H7 (cell line): ENCODE data around the gene MUC5B. TPM values are rescaled to one million over a fixed set of nuclear protein-coding genes. Genes with fewer than 3 reads are reported as not detected.
"Not testable (repeated sequence)": the region's sequence is repeated elsewhere in the genome, so short reads cannot be mapped to it uniquely, and the experiment has no call there.

ENCODE experiments used
- DNase-seq: peaks from one replicate; pipeline ENCODE4 v3.0.0; 2012
- H3K27me3 ChIP-seq: 2 replicates; pipeline ENCODE4 v1.6.0; 2011; ENCODE audit warnings: mild to moderate bottlenecking, low read length; ENCODE audit not compliant: control insufficient read depth, insufficient read depth
- H3K36me3 ChIP-seq: replicated peaks from 2 replicates; pipeline ENCODE4 v1.5.1; 2011; ENCODE audit warnings: low read length; ENCODE audit not compliant: control insufficient read depth, insufficient read depth
- H3K4me3 ChIP-seq: 2 replicates; pipeline ENCODE4 v1.5.1; 2011; ENCODE audit warnings: low read depth, mild to moderate bottlenecking, control low read depth, low read length, moderate library complexity; ENCODE audit not compliant: insufficient read depth
- total RNA-seq: library from RNA; depleted of rRNA; stranded (reverse); fragments of >200 nt; shearing (Covaris generic); gene quantifications from 2 replicates; pipeline ENCODE4 v1.2.3, GENCODE V29; 2014

MUC5B gene
- total RNA-seq, 1 experiment from 2014 or later = under 0.01 TPM

DNA sequence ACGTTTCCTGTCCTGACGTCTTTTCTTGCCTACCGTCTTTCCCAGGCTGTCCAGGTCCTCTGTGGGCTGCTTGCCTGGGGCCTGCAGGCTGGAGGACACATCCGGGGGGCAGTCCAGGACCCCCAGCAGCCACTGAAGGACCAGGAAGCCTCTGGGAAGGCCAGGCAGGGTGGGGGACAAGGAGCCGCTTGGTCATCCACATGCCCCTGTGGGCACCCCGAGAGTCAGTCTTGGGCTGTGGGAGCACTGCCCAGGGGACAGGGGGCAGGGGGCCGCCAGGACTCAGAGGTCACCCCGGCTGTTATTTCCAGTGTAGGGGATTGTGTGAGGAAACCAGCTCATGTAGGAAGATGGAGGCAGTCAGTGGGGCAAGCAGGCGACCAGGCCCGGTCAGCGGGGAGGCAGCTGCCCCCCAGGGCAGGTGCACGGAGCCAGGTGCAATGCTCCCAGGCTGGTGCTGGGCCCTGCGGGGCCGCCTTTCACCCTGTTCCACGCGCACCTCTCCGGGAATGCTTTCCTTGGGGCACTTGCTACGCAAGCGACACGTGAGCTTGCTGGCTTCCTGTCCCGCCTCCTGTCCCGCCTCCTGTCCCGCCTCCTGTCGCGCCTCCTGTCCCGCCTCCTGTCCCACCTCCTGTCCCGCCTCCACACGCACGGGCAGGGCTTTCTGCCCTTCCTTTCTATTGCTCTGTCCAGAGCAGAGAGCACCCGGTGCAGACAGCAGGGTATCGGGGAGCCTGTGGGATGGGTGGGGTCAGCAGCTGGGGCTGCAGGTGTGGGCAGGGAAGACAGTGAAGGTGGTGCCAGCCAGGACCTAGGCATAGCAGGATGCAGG lies 39.5 kb downstream of the MUC5B start:
- no peaks in the 10 kb centered on the region for H3K27me3 ChIP-seq
- DNase-seq = peak; percentile 96
- peak overlapping the region; percentile 48 for H3K4me3 ChIP-seq
- H3K36me3 ChIP-seq = no peaks in the 10 kb centered on the region

DNA sequence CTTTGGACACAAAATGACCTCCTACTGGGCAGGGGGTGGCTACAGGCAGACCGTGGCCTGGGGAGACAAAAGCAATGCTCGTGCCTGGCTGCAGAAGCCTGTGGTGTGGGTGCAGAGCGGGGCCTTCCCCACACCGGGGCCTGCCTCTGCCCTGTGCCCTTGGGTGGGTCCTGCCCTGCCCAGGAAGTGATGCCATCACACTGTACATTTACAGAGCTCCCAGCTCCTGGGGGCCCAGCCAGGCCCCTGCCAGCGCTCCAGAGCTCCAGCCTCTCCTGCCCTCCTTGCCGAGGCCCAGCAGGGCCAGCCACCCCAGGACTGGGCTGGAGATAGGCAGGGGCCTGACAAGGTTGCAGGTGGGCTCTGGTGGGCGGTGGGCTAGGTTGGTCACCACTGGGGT lies 40.1 kb downstream of the MUC5B start:
- H3K27me3 ChIP-seq = no peaks in the 10 kb centered on the region
- no peak overlapping the region for H3K4me3 ChIP-seq
- DNase-seq = no peak
- no peaks in the 10 kb centered on the region for H3K36me3 ChIP-seq

DNA sequence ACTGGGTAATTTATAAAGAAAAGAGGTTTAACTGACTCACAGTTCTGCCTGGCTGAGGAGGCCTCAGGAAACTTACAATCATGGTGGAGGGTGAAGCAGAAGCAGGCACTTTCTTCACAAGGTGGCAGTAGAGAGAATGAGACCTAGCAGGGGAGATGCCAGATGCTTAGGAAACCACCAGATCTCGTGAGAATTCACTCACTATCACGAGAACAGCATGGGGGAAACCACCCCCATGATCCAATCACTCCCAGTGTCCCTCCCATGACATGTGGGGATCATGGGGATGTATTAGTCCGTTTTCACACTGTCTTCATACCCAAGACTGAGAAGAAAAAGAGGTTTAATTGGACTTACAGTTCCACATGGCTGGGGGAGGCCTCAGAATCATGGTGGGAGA lies 41.6 kb downstream of the MUC5B start:
- H3K4me3 ChIP-seq, H3K36me3 ChIP-seq, DNase-seq, H3K27me3 ChIP-seq: not testable (repeated sequence)

DNA sequence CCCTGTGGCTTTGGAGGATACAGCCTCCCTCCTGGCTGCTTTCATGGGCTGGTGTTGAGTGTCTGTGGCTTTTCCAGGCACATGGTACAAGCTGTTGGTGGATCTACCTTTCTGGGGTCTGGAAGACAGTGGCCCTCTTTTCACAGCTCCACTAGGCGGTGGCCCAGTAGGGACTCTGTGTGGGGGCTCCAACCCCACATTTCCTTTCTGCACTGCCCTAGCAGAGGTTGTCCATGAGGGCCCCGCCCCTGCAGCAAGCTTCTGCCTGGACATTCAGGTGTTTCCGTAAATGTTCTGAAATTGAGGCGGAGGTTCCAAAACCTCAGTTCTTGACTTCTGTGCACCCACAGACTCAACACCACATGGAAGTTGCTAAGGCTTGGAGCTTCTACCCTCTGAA lies 42.6 kb downstream of the MUC5B start:
- H3K27me3 ChIP-seq, H3K36me3 ChIP-seq, DNase-seq, H3K4me3 ChIP-seq: not testable (repeated sequence)

DNA sequence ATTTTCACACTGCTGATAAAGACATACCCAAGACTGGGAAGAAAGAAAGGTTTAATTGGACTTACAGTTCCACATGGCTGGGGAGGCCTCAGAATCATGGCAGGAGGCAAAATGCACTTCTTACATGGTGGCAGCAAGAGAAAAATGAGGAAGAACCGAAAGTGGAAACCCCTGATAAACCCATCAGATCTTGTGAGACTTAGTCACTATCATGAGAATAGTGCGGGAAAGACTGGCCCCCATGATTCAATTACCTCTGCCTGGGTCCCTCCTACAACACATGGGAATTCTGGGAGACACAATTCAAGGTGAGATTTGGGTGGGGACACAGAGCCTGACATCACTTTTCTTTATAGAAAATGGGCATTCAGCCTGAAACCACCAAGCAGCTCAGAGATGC lies 44.1 kb downstream of the MUC5B start:
- H3K4me3 ChIP-seq, H3K27me3 ChIP-seq, H3K36me3 ChIP-seq, DNase-seq: not testable (repeated sequence)

DNA sequence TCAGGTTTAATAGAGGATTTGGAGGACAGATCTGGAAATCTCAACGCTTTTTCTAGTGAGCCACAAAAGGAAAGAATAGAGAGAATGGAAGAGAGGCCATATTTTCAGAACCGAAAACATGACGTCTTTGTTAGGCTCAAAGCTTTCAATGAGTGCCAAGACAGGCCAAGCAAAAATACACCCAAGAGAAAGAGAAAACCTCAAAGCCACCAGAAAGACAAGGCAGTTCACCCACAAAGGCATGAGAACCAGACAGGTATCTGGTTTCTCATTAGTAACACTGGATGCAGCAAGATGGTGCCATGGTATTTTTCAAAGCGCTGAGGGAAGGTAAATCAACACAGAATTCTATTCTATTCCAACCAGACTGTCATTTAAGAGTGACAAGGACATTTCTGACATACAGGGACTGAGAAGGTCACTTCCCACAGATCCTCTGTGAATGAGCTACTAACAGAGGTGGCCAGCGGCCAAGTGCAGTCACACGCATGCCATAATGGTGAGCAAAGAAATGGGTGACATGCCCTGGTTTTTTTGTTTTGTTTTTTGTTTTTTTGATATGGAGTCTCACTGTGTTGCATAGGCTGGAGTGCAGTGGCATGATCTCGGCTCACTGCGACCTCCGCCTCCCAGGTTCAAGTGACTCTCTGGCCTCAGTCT lies 44.7 kb downstream of the MUC5B start:
- no peak for DNase-seq
- H3K36me3 ChIP-seq = no peaks in the 10 kb centered on the region
- H3K4me3 ChIP-seq = no peak overlapping the region
- no peaks in the 10 kb centered on the region for H3K27me3 ChIP-seq

DNA sequence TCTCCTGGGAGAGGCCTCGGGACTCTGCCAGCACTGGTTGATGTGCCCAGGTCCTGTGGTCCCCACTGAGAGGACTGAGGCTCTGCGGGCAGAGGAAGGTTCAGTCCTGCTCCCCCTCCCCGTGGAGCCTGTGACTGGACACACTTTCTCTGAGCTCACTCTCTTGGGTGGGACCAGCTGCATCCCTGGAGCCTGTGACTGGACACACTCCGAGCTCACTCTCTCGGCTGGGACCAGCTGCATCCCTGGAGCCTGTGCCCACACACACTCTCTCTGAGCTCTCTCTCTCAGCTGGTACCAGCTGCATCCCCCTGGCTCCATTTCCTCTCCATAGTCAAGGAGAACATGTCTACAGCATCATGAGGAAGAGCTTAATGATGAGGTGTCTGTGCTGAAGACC lies 47.1 kb downstream of the MUC5B start:
- no peak for DNase-seq
- no peak overlapping the region for H3K4me3 ChIP-seq
- no peaks in the 10 kb centered on the region for H3K36me3 ChIP-seq
- H3K27me3 ChIP-seq = no peaks in the 10 kb centered on the region

DNA sequence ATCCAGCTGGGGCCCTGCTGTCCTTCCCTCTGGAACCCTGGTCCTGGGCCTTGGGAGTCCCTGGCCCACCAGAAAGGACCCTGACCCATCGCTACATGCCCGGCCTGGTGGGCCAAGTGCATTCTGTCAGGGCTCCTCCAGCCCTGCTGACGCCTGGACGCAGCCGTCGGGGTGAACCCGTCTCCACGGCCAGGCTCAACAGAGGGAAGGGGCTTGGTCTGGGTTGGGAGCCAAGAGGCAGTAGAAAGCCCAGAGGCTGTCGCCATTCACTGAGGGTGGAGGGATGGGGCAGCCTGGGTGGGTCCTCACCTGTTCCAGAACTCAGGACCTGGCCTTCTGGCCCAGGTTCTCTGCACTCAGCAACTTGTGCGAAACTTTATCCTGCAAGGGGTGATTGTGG lies 47.6 kb downstream of the MUC5B start:
- DNase-seq = no peak
- H3K4me3 ChIP-seq = no peak overlapping the region
- no peaks in the 10 kb centered on the region for H3K36me3 ChIP-seq
- no peaks in the 10 kb centered on the region for H3K27me3 ChIP-seq

DNA sequence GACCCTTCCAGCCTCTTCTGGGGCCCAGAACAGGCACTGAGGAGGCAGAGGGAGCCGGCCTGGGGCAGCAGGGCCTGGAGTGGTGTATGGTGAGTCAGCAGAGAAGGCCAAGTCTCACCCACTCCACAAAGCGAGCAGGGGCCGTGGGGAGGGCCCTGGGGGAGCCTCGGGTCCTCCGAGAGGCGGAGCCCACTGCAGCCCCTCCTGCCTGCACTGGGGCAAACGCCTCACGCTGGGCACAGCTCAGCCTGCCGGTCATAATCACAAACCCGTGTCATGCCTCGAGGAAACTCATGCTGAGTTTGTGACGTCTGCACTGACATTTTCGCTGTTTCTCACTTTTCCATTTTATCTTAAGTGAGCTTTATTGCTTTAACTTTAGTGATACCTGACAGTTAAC lies 48.1 kb downstream of the MUC5B start:
- Histone ChIP-seq H3K36me3 (no peaks in the 10 kb centered on the region; the same call in 1 of the 2 replicates), H3K27me3 (no peaks in the 10 kb centered on the region), H3K4me3 (no peak overlapping the region)
- peak; percentile 79 for DNase-seq

DNA sequence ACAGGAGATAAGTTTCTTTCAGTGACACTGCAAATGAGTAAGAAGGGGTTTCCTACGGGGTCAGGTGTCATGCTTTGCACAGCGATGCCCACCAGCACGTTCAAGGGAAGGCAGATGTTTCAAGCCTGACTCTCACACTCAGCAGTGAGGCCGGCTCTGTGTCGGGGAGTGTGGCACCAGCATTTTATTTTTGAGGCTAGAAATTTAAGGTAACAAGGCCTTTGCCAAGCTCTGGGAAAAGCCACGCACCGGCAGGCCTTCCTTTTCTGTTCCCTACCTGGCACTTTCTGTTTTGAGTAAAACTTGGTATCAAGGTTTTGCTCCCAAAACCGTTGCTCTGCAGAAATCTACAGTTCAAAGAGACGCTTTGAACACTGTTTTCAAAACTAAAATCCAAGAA lies 48.5 kb downstream of the MUC5B start:
- H3K27me3 ChIP-seq = no peaks in the 10 kb centered on the region
- H3K4me3 ChIP-seq = no peak overlapping the region
- DNase-seq = no peak
- H3K36me3 ChIP-seq = no peaks in the 10 kb centered on the region; the same call in 1 of the 2 replicates

DNA sequence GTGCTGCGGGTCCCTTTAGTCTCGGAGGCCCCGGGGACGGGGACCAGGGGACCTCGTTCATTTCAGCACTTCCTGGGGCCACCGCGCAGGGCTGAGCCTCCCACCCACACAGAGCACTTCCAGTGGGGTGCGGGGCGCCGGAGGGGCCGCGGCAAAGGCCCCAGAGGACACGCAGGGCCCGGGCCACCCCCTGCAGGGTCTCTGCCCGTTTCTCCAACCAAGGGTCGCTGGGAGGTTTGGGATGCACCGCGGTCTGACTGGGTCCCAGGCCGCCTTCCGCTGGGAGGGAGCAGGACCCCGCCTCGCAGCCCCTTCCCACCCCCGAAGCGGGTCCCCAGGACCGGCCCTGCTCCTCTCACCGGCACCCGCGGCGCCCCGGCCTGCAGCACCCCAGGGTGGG lies 49.1 kb downstream of the MUC5B start:
- no peaks in the 10 kb centered on the region; the same call in 1 of the 2 replicates for H3K36me3 ChIP-seq

DNA sequence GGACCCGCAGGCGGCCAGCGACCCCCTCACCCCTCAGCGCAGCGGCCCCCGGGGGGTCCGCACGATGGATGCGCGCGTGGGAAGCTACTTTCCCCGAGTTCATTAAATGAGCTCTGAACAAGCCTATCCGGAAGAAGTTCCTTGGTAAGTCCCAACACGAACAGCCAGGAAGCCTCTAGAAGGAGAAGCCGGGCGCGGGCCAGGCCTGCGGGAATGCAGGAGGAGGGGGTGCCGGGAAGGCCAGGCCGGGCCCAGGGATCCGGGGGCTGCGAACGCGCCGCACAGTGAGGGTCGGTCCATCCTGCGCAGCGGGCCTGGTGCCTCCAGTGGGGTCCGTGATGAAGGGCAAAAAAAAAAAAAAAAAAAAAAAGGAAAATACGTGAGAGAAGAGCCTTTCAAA lies 49.7 kb downstream of the MUC5B start:
- no peak for DNase-seq
- Histone ChIP-seq H3K27me3 (no peaks in the 10 kb centered on the region), H3K4me3 (no peak overlapping the region), H3K36me3 (no peaks in the 10 kb centered on the region; the same call in 1 of the 2 replicates)

More for the DNA sequence above, 49.1 kb downstream of the MUC5B start:
- Histone ChIP-seq H3K4me3 (no peak overlapping the region), H3K27me3 (no peaks in the 10 kb centered on the region)
- no peak for DNase-seq

DNA sequence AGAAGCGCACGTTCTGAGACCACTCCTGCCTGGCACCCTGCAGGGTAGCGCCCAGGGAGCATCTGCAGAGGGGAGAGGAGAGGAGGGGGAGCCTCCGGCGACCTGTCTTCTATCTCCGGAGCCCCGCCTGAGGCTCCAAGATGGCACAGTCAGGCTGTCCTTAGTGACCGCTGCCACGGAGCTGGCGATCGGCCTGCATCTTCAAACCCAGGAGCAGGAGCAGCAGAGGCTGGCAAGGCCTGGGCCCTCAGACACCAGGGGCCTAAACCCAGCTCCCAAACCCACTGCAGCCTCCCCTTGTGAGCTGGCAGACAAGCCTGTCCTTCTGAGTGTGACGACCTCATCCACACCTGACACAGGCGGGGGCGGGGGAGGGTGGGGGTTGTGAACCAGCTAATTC lies 51.6 kb downstream of the MUC5B start:
- DNase-seq = no peak
- no peaks in the 10 kb centered on the region for H3K27me3 ChIP-seq
- H3K36me3 ChIP-seq = no peaks in the 10 kb centered on the region; the same call in 1 of the 2 replicates
- no peak overlapping the region for H3K4me3 ChIP-seq

DNA sequence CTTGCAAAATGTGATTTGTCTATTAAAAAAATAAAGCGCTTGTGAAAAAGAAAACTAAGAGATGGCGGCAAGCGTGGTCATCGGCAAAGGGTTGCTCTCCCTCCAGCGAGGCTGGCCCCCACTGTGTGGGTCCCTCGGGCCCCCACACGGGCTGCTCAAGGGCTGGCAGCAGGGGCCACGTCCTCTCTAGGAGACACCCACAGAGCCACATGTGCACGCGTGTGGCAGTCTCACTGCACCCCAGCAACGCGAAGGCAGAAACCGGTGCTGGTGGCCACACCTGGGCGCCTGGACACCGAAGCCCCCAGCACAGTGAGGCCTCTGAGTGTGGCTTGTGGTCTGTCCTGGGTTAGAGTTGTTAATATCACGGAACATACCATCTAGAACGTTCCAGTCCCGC lies 52.2 kb downstream of the MUC5B start:
- H3K27me3 ChIP-seq = no peaks in the 10 kb centered on the region
- peaks cover 2% of the 10 kb centered on the region; the same call in 1 of the 2 replicates for H3K36me3 ChIP-seq
- no peak overlapping the region for H3K4me3 ChIP-seq
- DNase-seq = no peak
